ENCODE results near the gene CFL1.
A peak's percentile ranks its signal among the peaks of the same experiment; 100 is the strongest.

Gene CFL1

DNA sequence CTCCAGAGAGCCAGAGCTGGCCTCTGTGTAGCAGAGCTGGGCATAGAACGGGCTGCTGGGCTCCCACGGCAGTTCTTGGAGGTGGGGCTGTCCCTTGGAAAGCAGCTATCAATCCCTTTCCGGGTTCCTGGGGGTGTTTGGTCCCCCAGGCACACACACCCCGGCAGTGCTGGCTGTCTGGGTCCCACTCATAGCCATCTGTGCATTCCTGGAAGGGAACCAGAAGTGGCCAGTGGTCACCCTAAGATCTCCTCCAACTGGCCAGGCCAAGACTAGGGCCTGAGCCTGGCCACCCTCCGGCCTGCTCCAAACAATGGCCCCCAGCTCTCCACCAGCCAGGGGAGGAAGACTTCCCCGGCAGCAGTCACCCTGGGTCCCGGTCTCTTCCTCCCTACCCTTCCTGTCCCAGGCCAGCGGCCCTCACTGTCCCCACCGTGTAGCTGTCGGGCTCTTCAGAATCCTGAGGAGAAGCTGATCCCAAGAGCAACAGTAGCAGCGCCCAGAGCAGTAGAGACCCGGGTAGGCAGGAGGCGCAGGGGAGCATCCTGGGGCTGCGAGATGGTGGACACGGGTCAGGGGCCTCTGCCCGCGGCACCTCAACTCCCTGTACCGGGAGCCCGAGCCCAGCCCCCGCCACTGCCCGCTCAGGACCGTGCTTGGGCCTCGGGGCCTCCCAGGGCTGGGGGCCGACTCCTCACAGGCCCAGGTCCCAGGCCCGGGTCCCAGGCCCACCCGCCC lies 14.0 kb upstream of the CFL1 start:
- no peak for DNase-seq (ENCODE audit: extremely low read depth, low read depth)
- TF ChIP-seq, protein P1, sequence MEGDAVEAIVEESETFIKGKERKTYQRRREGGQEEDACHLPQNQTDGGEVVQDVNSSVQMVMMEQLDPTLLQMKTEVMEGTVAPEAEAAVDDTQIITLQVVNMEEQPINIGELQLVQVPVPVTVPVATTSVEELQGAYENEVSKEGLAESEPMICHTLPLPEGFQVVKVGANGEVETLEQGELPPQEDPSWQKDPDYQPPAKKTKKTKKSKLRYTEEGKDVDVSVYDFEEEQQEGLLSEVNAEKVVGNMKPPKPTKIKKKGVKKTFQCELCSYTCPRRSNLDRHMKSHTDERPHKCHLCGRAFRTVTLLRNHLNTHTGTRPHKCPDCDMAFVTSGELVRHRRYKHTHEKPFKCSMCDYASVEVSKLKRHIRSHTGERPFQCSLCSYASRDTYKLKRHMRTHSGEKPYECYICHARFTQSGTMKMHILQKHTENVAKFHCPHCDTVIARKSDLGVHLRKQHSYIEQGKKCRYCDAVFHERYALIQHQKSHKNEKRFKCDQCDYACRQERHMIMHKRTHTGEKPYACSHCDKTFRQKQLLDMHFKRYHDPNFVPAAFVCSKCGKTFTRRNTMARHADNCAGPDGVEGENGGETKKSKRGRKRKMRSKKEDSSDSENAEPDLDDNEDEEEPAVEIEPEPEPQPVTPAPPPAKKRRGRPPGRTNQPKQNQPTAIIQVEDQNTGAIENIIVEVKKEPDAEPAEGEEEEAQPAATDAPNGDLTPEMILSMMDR (IDR thresholded peaks at IDR 0.05; ENCODE audit: low read depth, low read length), result peak; percentile 26

DNA sequence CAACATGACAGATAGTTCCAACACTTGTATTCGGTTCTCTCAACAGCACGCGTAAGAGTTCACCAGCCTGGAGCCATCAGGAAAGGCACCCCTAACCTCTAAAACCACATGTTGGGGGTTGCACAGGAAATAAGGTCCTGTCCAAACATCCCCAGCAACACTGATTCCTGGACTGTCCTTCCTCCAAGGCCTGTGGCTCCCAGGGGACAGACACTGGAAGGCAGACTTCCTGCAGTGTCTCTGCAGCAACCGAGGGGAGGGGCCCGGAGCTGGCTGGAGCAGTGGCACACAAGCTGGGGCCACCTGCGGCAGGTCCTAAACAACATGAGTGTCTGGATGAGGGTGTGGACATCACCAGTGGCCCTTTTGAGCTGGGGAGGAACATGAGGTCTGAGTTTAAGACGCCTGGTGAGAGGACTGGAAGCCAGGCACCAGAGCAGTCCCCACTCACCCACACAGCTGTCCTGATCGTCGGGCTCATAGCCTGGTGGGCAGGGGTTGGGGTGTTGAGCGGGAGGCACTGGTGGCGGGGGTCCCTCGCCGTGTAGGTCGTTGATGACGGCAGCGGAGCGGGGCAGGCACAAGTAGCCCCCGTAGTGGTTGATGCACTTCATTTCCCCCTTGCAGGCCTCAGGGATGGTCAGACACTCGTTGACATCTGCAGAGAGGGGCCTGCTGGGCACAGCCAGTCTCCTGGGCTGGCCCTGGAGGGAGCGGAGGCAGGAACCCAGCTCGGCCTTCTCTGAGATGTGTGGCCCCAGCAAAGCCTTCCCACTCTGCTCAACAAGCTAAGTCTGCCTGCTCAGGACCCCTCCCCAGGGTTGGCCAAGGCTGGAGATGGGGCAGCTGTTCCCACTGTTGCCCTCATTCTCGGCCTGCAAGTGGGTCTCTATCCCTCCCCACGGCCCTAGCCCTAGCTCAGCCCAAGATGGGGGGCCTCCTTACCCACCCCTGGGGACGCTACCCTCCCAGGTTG lies 13.0 kb upstream of the CFL1 start:
- TF ChIP-seq, protein P1 (IDR thresholded peaks at IDR 0.05; ENCODE audit: low read depth, low read length), result no peak
- no peak for DNase-seq (ENCODE audit: extremely low read depth, low read depth)

DNA sequence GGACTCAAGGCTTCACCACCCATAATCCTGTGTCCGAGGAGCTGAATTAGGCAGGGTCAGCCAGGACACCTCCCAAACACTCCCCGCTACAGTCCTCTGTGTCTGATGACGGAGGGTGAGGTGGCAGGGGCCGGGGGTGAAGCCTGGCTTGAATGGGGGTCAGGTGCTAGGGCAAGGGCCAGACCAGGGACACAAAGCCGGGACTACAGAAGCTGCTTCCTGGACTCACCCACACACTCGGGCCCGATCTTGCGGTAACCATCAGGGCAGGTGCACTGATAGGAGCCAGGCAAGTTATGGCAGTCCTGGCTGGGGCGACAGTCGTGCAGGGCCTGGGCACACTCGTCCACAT lies 12.3 kb upstream of the CFL1 start:
- DNase-seq (ENCODE audit: extremely low read depth, low read depth), result no peak
- TF ChIP-seq, protein P1 (IDR thresholded peaks at IDR 0.05; ENCODE audit: low read depth, low read length), result no peak

DNA sequence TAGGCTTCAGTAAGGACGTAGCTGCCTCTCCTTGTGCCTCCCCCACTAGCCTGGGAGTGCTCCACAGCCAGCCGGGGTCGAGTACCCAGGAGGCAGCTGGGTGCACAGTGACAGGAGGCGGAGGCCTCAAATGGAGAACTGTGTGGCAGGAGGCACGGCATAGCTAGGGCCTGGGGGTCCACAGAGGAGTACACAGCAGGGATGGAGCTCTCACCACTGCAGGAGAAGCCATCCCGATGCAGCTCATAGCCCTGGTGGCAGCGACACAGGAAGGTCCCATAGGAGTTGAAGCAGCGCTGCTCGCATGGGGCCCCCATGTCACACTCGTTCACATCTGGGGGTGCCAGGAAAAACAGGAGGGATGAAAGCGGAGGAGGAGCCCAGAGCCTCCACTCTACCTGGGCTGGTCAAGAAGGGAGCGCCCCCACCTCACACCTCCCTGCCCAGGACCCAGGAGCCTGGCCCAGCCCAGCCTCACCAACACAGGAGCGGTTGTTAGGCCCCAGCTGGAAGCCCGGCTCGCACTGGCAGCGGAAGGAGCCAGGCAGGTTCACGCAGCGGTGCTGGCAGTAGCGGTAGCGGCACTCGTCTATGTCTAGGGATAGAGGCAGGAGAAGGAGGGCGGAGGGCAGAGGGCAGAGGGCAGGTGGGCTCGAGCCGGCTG lies 11.8 kb upstream of the CFL1 start:
- no peak for DNase-seq (ENCODE audit: extremely low read depth, low read depth)
- TF ChIP-seq, protein P1 (IDR thresholded peaks at IDR 0.05; ENCODE audit: low read depth, low read length), result no peak

DNA sequence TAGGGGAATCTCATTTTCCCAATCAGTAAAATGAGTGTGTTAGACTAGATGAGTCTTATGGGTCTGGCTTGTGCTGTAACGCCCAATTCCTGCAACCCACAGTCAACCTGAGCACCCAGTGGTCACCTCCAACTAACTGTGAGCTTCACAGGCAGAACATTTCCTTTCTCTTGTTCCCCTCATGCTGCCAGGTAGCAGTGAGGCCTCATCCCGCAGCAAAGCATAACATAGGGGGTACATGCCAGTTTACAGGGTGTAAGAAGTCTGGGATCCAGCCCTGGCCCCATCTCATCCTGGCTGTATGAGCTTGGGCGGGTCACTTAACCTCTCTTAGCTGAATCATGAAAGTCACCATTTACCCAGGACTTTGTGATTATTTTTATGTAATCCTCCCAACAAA lies 10.9 kb upstream of the CFL1 start:
- TF ChIP-seq, protein P1 (IDR thresholded peaks at IDR 0.05; ENCODE audit: low read depth, low read length), result no peak
- DNase-seq (ENCODE audit: extremely low read depth, low read depth), result no peak

DNA sequence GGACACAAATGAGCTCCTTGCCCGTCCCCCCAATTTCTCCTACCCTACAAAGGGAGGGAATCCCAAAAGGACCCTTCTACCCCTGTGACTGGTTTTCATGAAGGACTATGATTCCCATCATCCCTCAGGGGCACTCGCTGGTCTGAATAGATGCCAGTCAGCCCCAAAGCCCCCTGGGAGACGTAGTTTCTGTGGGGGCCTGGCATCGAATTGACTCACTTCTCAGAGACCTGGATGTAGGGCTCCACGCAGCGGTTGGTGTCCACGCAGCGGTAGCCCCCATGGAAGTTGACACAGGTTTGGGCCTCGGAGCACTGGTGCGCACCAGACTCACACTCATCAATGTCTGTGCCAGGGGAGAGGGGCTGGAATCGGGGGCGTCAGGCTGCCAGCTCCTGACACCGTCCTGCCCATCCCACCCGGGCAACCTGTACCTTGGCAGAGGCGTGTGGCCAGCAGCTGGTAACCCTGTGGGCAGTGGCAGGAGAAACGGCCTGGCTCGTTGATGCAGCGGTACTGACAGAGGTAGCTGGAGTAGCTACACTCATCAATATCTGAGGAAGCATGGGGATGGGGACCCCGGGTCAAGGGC lies 10.2 kb upstream of the CFL1 start:
- DNase-seq (ENCODE audit: extremely low read depth, low read depth), result no peak
- TF ChIP-seq, protein P1 (IDR thresholded peaks at IDR 0.05; ENCODE audit: low read depth, low read length), result no peak

Measured in AG09319 (cell line).